SIG-M5 treated with dmso at 0.1 percent for 504 hours (cell line): ENCODE results near the gene TAP1.

ENCODE experiments used
- DNase-seq: peaks from one replicate; lab custom pipeline; 2025; ENCODE audit not compliant: unreplicated experiment; lab: John Stamatoyannopoulos, UW

TAP1 gene

DNA sequence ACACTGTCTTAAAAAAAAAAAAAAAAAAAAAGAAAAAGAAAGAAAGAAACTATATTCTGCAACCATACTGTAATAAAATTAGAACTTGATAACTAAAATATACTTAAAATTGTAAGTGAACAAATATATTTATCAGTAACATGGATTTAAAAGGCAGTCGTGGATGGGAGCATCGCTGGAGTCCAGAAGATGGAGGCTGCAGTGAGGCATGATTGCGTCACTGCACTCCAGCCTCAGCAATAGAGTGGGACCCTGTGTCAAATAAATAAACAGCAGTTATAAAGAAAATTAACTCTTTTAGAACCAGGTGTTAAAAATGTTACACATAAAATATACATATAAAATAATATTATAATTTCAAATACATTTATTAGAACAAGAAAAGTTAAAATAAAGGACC, 9.2 kb upstream of the TAP1 start:
- no peak for DNase-seq

- no peak for DNase-seq
Observed at GRCh38 chr6:32860674-32861073, 7.2 kb upstream of the TAP1 start.

DNA sequence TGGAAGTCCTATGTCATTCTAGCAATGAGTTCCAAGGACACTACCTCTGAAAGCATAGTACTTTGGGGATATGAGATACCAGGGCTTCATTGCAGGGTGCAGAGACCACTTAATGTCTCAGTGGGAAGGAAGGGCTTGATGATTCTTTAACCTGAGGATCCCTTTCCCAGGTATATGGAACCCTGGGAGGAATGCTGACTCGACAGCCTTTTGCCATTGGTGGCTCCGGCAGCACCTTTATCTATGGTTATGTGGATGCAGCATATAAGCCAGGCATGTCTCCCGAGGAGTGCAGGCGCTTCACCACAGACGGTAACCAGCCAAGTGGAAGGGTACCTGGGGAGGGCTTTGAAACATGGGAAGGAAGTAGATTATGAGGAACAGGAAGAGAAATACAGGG, 4.7 kb upstream of the TAP1 start:
- DNase-seq: no peak

- DNase-seq: no peak
Observed at GRCh38 chr6:32857156-32857891, 3.8 kb upstream of the TAP1 start.

DNA sequence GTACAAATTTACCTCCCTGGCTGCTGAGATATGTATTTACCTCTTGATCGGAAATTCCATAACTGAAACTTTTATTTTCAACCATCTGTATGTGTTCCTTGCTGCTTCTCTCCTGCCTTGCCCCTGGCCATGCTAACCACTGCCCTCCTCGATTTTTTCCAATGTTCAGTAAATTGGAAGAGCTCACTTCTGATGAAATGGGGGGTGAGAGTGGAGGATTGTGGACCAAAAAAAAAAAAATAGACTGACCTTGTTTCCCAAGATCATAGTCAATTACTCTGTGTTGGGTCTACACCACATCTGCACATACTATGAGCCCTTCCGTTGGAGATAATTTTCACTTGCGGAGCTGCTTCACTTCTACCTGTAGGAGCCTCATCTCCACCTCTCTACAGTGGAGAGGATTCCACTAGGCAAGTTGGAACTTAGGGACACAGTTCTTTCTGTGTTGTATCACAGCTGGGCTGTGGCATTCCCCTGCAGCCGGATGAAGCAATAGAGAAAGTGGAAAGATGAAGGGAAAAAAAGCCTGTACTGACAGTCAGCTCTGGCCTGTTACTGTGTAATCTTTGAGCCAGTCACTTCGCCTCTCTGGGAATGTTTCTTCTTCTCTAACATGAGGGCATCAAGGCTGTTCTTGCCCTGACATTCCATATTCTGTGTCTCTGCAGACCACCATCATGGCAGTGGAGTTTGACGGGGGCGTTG, 2.1 kb upstream of the TAP1 start:
- no peak for DNase-seq

GRCh38 chr6:32854376-32855178, 1.1 kb upstream of the TAP1 start:
- DNase-seq: peak; percentile 76

GRCh38 chr6:32852844-32853540, 512 bp downstream of the TAP1 start:
- DNase-seq: no peak

DNA sequence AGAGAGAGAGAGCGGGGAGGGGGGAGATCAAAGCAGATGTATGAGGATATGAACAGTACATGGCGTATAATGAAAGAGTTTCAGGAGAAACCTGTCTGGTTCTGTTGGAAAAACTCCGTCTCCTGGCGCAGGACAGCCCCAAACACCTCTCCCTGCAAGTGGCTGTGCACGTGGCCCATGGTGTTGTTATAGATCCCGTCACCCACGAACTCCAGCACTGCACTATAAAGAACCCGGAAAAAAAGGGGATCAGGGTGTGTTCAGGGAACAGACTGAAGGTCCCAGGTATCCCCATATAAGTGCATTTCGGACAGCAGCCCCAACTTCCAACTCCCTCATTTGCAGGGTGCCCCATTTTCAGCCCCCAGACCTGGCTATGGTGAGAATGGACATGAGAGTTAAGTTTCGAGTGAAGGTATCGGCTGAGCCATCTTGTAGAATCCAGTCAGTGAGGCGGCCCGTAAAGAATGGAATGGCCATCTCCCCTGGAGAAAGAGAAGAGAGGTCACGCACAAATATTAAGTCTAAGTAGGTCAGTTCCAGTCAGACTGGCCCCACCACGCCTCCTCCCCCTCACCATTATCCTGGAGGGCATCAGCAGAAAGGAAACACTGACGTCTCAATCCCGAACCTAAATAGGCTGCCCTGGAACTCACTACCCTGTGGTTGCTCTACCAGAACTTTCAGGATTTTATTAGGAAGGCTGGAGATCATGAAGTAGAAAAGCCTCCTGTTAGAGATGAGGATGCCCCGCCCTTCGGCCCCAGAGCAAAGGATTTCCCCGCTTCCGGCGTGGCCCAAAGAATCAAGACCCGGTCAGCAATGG, 1.3 kb downstream of the TAP1 start:
- DNase-seq: no peak

GRCh38 chr6:32851025-32851424, 2.5 kb downstream of the TAP1 start:
- no peak for DNase-seq

- no peak for DNase-seq
Observed at GRCh38 chr6:32849126-32849525, 4.4 kb downstream of the TAP1 start.

DNA sequence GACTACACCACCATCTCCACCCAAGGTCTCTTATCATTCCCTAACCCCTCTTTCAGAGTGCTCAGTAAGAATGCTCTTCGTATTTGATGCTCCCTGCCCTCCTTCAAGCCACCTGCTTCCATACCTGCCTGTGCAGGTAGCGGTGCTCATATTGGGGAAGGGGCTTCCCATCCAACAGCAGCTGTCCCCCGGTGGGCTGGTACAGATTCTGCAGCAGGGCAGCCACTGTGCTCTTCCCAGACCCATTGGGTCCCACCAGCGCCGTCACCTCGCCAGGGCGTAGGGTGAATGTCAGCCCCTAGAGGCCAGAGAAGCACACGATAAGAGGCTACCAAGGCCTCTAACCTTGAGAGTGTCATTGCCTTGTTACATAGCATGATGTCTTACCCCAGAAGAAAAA, 5.7 kb downstream of the TAP1 start:
- DNase-seq: no peak

- DNase-seq: no peak
Observed at GRCh38 chr6:32847004-32847403, 6.5 kb downstream of the TAP1 start.

DNA sequence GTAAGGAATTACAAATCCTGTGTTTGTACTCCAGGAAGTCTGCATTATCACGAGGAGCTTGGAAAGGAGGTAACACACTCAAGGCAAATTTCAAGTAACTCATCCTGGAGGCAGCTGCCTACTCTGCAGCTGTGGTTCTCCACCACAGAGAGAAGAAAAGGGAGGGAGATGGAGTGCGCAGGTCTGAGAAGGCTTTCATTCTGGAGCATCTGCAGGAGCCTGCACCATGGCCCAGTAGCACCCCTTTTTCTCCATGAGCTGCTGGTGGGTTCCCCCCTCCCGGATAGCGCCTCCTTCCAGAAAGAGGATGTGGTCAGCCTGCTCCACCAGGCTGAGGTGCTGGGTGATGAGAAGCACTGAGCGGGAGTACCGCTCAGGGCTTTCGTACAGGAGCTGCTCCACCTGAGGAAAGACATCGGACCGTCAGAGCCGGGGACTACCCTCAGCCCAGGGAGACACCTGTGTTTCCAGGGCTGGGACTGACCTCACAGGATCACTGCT, 8.1 kb downstream of the TAP1 start:
- peak; percentile 57 for DNase-seq

DNA sequence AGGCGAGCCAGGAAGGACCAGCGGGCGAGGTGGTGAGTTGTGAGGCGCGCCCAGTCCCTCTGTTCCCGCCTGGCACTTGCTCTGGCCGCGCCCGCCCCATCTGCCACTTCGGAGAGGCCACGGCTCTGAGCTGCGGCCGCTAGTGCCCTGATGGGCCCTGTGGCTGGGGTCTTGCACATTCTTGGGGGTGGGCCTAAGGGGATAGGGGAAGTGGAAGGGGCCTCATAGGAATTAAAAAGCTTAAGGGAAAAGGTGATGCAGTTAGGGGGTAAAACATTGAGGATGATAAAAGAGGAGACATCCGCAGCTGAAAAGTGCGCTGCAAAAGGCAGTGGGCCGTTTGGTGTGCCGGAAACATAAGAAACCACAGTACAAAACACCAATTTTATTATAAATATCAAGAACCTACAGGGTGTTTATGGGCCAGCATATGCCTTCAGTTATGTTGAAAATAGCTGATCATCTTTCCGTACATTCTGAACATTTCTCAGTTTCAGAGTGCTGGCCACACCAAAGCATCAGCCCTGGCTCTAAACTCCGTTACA, 8.6 kb downstream of the TAP1 start:
- no peak for DNase-seq

DNA sequence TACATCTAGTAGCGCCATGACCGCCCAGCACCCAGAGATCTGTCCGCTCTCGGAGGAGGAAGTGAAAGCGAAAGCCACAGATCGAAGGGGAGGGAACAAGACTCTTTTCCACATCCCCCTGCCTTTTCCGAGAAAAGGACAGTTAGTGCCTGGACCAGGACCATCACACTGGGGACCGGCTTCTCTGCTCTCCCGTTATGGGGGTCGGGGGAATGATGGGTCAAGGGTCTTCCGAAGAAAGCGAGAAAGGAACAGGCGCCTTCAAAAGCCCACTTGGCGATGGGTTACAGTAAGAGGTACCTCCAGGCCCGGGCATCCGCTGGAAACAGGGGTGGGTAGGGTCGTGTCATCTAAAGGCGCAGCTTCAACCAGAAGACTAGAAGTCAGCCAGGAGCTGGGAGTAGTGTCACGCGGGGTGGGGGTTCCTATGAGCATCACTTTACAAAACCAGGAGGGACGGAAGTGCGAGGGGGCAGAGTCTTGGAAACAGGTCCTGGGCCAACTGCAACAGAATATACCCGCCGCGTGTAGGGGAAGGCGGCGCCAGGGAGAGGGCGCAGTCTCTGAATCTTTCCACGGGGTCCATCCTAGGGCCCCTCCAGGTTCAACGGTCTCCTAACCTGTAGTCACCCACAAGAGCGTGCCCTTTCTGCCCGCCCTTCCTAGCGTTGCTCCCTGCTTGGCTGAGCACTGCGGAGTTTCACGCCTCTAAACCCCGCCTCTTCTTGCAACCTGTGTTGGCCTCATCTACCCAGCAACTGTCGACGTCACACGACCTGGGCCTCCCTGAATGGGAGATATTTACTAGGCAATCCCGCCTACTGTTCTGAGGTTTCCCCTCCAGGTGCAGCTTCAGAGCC, 9.3 kb downstream of the TAP1 start, which contains the start of gene PSMB8:
Gene PSMB8, minus strand, starts transcription at position 69 of the 860 bp plus-strand sequence. Its CDS starts 51 bp downstream, at position 18.
- peak; percentile 95 for DNase-seq

DNA sequence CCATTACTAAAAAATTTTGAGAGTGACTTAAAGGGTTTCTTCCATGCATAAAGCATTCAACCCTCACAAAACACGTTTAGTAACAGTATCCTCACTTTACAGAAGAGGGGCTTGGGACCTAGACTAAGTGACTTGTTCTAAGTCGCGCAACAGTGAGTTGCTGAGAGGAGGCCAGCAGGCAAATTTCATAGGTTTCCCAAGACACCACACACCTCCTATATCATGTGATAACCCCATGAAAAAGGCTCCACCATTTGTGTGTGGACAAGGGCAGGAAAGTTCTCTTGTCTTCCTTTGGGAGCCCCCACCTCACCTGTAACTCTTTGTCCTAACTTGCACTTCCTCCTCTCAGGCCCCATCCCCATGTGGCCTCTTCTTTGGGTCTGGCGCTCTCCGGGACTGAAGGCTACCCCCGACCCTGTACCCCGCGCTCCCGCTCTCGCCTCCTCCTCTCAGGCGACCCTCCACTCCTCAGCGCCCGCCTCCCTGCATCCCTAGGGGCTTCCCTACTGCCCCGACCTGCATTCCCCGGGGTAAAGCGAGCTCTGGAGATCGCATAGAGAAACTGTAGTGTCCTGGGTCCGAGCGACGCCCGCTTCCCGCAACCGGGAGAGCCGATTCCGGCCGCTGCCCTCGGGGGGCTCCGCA, 10.0 kb downstream of the TAP1 start:
- DNase-seq: peak; percentile 20

DNA sequence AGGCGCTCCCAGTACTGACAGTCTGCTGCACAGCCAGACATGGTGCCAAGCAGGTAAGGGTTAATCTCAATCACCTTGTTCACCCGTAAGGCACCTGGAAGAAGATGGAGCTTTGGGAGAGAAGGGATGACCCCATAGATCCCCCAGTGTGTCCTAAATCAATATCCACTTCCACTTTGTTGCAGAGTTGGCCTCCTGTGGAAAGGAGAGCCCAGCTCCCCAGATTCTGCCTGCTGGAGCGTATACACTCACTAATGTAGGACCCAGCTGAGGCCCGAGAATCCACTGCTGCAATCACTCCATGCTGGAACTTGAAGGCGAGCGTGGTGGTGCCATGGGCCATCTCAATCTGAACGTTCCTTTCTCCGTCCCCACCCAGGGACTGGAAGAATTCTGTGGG, 10.8 kb downstream of the TAP1 start:
- no peak for DNase-seq

- no peak for DNase-seq
Observed at GRCh38 chr6:32842021-32842650, 11.4 kb downstream of the TAP1 start.
